Naive thymus-derived CD4-positive, alpha-beta T cell (primary cell): Measurements from ENCODE around the gene NDUFS2. TPM values are rescaled to one million over a fixed set of nuclear protein-coding genes. Genes with fewer than 3 reads are reported as not detected.

Source experiments
- ATAC-seq: fragments of 150-1000 bp; cut with Tn5 transposase; 2 replicates; pipeline ENCODE4 v1.10.0; 2021; ENCODE audit warnings: mild to moderate bottlenecking, moderate library complexity
- CTCF ChIA-PET: fragments of 350-600 bp; sonication (Branson Sonifier 250); formaldehyde crosslinking; loops from one replicate; lab custom pipeline; 2021; ENCODE audit warnings: antibody characterized with exemption; lab: Charles Lee
- POLR2A ChIA-PET: fragments of 350-600 bp; sonication (Branson Sonifier 250); formaldehyde crosslinking; loops from one replicate; lab custom pipeline; 2021; ENCODE audit warnings: antibody characterized with exemption, inconsistent platforms; lab: Charles Lee
- DNase-seq, 9 donors: peaks; one replicate each; pipeline versions ENCODE4 v3.0.0 to v3.0.0-alpha.2; 2020 to 2022; ENCODE audit warnings: mixed read lengths in 1 of 9
- H3K27ac ChIP-seq: one replicate; pipeline ENCODE4 v1.7.0; 2013; ENCODE audit warnings: mild to moderate bottlenecking, low read depth, low read length, moderate library complexity
- H3K27me3 ChIP-seq, 2 donors: one replicate each; pipeline ENCODE4 v1.7.0; 2013; ENCODE audit warnings: low read length in 2 of 2, mild to moderate bottlenecking in 2 of 2, moderate library complexity in 2 of 2; ENCODE audit not compliant: control insufficient read depth in 2 of 2, insufficient read depth in 2 of 2
- H3K36me3 ChIP-seq, 3 experiments: 1 replicate in 2 of 3; 2 replicates in 1 of 3; pipeline ENCODE4 v1.7.0; 2013; ENCODE audit warnings: low read length in 3 of 3, mild to moderate bottlenecking in 3 of 3, moderate library complexity in 1 of 3; ENCODE audit not compliant: insufficient read depth in 3 of 3, control insufficient read depth in 2 of 3
- H3K4me1 ChIP-seq, 2 donors: one replicate each; pipeline ENCODE4 v1.7.0; 2013; ENCODE audit warnings: low read length in 2 of 2, mild to moderate bottlenecking in 2 of 2, moderate library complexity in 1 of 2; ENCODE audit not compliant: control insufficient read depth in 2 of 2, insufficient read depth in 2 of 2
- H3K4me3 ChIP-seq: 2 replicates; pipeline ENCODE4 v1.7.0; 2013; ENCODE audit warnings: mild to moderate bottlenecking, low read length
- H3K9me3 ChIP-seq, 3 experiments: 1 replicate in 2 of 3; 2 replicates in 1 of 3; pipeline ENCODE4 v1.7.0; 2013; ENCODE audit warnings: low read length in 3 of 3; ENCODE audit not compliant: control insufficient read depth in 2 of 3
- H3K27ac Mint-ChIP-seq, 9 donors: one replicate each; pipeline ENCODE4 v1.8.0; 2020 to 2022; ENCODE audit warnings: mixed read lengths in 9 of 9, mild to moderate bottlenecking in 8 of 9, moderate library complexity in 5 of 9, inconsistent platforms in 2 of 9
- H3K27me3 Mint-ChIP-seq, 5 donors: one replicate each; pipeline ENCODE4 v1.8.0; 2021 to 2022; ENCODE audit warnings: mixed read lengths in 5 of 5, mild to moderate bottlenecking in 1 of 5
- H3K36me3 Mint-ChIP-seq, 5 donors: one replicate each; pipeline ENCODE4 v1.8.0; 2020 to 2022; ENCODE audit warnings: mixed read lengths in 5 of 5, mild to moderate bottlenecking in 3 of 5, inconsistent platforms in 1 of 5
- H3K4me1 Mint-ChIP-seq, 7 donors: one replicate each; pipeline ENCODE4 v1.8.0; 2020 to 2022; ENCODE audit warnings: mixed read lengths in 7 of 7, mild to moderate bottlenecking in 3 of 7, inconsistent platforms in 1 of 7
- H3K4me3 Mint-ChIP-seq, 10 donors: one replicate each; pipeline ENCODE4 v1.8.0; 2020 to 2022; ENCODE audit warnings: mild to moderate bottlenecking in 10 of 10, mixed read lengths in 10 of 10, moderate library complexity in 6 of 10, inconsistent platforms in 2 of 10
- H3K9me3 Mint-ChIP-seq, 11 donors: one replicate each; pipeline ENCODE4 v1.8.0; 2020 to 2022; ENCODE audit warnings: mixed read lengths in 11 of 11, mild to moderate bottlenecking in 4 of 11, inconsistent platforms in 1 of 11, moderate library complexity in 1 of 11
- intact Hi-C, 2 donors: fragments of 100-400 bp; cut with micrococcal nuclease; formaldehyde crosslinking; loops; one replicate each; pipeline ENCODE4 v1.15.1; 2023
- polyA plus RNA-seq, 2 donors: library from polyadenylated mRNA; unstranded; fragments of 300-500 nt; fragmentation: Illumina TruSeq; gene quantifications; one replicate each; pipeline ENCODE4 v1.2.3, GENCODE V29; 2021
- total RNA-seq, 6 experiments: library from RNA in 5 of 6; stranded (reverse) in 5 of 6; gene quantifications; 1 replicate in 5 of 6; 2 replicates in 1 of 6; pipeline ENCODE4 v1.2.3 and lab custom pipeline; 2021 to 2026

NDUFS2 gene
- total and polyA plus RNA-seq, 7 experiments from 2014 or later: 64.1 to 131 (median 94.6) TPM

DNA sequence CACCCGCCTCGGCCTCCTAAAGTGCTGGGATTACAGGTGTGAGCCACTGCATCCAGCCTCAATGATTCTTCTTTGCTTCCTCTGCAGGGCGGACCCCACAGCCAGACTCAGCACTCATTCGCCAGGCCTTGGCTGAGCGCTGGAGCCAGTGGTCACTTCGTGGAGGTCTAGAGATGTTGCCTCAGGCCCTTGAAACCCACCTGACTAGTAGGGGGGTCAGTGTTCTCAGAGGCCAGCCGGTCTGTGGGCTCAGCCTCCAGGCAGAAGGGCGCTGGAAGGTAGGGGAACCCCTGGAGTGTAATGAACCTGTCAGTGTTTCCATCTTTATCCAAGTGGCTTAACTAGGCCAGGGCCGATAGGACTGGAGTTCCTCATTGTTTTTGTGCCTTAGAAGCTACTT, 33.3 kb upstream of the NDUFS2 start:
- peaks cover 10 to 13% of the 10 kb centered on the region in 2 donors for H3K4me1 ChIP-seq
- H3K27ac Mint-ChIP-seq: peak overlapping the region in 1 of 9 donors; percentile 71
- H3K4me3 ChIP-seq: no peak overlapping the region
- peaks cover 0 to 58% (median 31%) of the 10 kb centered on the region in 3 experiments for H3K36me3 ChIP-seq
- peaks cover 9 to 35% (median 14%) of the 10 kb centered on the region in 5 donors for H3K36me3 Mint-ChIP-seq
- intact Hi-C loops: loop anchor here in 1 of 2 donors (5.0 kb wide), 1 partner anchor 218 kb away; no protein-coding TSS in a partner anchor
- no peaks in the 10 kb centered on the region for H3K27me3 Mint-ChIP-seq
- DNase-seq (no peak), ATAC-seq (no peak)
- H3K27ac ChIP-seq: no peak overlapping the region
- no peaks in the 10 kb centered on the region for H3K9me3 ChIP-seq
- ChIA-PET CTCF (interaction anchor here (0.6 to 1.8 kb wide), 2 partner anchors 23 to 213 kb away, joined by 3 to 5 read pairs; no protein-coding TSS in a partner anchor), POLR2A (interaction anchor here (0.7 to 6.5 kb wide), 5 partner anchors 12 to 50 kb away, joined by 3 to 81 read pairs (median 3); partner anchors contain the start of gene ADAMTS4)
- H3K4me1 Mint-ChIP-seq: peaks cover 28 to 69% (median 51%) of the 10 kb centered on the region in 7 donors
- peak overlapping the region in 5 of 10 donors; percentile 13 to 94 (median 32) for H3K4me3 Mint-ChIP-seq
- H3K27me3 ChIP-seq: no peaks in the 10 kb centered on the region
- no peaks in the 10 kb centered on the region for H3K9me3 Mint-ChIP-seq

DNA sequence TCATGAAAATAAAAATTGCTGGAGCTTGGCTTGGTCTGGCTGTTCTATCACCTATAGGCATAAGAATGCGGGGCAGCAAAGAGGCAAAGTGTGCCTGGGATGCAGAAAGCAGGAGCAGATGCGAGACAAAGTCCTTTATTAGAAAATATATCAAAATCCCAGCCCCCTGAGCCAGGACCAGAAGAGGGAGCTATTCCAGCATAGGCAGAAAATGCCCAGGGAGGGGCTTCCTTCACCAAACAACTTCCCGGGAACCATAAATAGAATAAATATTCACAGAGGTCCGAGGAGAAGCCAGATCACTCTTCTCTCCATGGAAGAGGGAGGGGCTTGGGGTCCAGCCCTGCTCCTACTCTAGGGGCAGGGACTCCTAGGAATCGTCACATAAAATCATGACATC, 31.0 kb upstream of the NDUFS2 start:
- DNase-seq: no peak
- ChIA-PET CTCF (interaction anchor here (0.9 to 2.0 kb wide), 3 partner anchors 21 to 60 kb away, joined by 3 to 6 read pairs (median 3); partner anchors contain the start of gene TOMM40L), POLR2A (interaction anchor here (0.9 to 2.0 kb wide), 13 partner anchors 9 to 125 kb away, joined by 3 to 16 read pairs (median 3); partner anchors contain the start of genes NDUFS2 and USF1)
- Mint-ChIP-seq H3K9me3 (no peaks in the 10 kb centered on the region), H3K4me1 (peaks cover 38 to 67% (median 54%) of the 10 kb centered on the region in 7 donors), H3K36me3 (peaks cover 13 to 44% (median 20%) of the 10 kb centered on the region in 5 donors), H3K27ac (peak overlapping the region in 4 of 9 donors; percentile 39 to 74 (median 54)), H3K27me3 (no peaks in the 10 kb centered on the region), H3K4me3 (peak overlapping the region in 1 of 10 donors; percentile 29)
- no peak overlapping the region for H3K27ac ChIP-seq
- H3K36me3 ChIP-seq: peaks cover 0 to 66% (median 31%) of the 10 kb centered on the region in 3 experiments
- peaks cover 14 to 16% of the 10 kb centered on the region in 2 donors for H3K4me1 ChIP-seq
- no peak for ATAC-seq
- intact Hi-C loops: no loop called here
- H3K4me3 ChIP-seq: no peak overlapping the region
- no peaks in the 10 kb centered on the region for H3K27me3 ChIP-seq
- H3K9me3 ChIP-seq: no peaks in the 10 kb centered on the region

DNA sequence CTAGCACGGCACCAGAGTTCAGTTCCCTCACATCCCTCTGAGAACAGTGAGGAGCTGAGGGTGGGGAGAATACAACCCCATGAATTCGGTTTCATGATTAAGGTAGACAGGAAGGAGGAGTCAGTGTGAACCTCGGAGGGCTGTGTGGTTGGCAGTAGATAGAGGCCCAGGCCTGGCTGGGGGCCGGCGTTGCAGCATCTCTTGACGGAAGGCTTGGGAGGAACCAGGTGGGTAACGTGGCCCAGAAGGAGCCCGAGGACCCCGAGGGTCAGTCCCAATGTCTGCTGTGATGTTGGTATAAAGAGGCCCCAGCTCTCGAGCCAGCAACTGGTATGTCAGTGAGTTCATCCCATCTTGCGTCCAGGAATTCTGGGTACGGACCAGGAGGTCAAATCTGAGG, 30.5 kb upstream of the NDUFS2 start:
- ChIA-PET CTCF (interaction anchor here (1.1 kb wide), 1 partner anchor 59 kb away, joined by 3 read pairs; no protein-coding TSS in a partner anchor), POLR2A (interaction anchor here (0.9 to 2.0 kb wide), 6 partner anchors 9 to 19 kb away, joined by 3 to 16 read pairs (median 4); no protein-coding TSS in a partner anchor)
- intact Hi-C loops: no loop called here
- no peak overlapping the region for H3K4me3 ChIP-seq
- peaks cover 0 to 66% (median 31%) of the 10 kb centered on the region in 3 experiments for H3K36me3 ChIP-seq
- H3K4me1 Mint-ChIP-seq: peaks cover 41 to 68% (median 56%) of the 10 kb centered on the region in 7 donors
- H3K9me3 ChIP-seq: no peaks in the 10 kb centered on the region
- H3K9me3 Mint-ChIP-seq: no peaks in the 10 kb centered on the region
- H3K27ac ChIP-seq: no peak overlapping the region
- H3K4me3 Mint-ChIP-seq: no peak overlapping the region
- no peaks in the 10 kb centered on the region for H3K27me3 Mint-ChIP-seq
- no peak for ATAC-seq
- no peaks in the 10 kb centered on the region for H3K27me3 ChIP-seq
- peaks cover 18% of the 10 kb centered on the region in 2 donors for H3K4me1 ChIP-seq
- peaks cover 13 to 44% (median 20%) of the 10 kb centered on the region in 5 donors for H3K36me3 Mint-ChIP-seq
- H3K27ac Mint-ChIP-seq: peak overlapping the region in 3 of 9 donors; percentile 33 to 72 (median 67)
- DNase-seq: no peak

DNA sequence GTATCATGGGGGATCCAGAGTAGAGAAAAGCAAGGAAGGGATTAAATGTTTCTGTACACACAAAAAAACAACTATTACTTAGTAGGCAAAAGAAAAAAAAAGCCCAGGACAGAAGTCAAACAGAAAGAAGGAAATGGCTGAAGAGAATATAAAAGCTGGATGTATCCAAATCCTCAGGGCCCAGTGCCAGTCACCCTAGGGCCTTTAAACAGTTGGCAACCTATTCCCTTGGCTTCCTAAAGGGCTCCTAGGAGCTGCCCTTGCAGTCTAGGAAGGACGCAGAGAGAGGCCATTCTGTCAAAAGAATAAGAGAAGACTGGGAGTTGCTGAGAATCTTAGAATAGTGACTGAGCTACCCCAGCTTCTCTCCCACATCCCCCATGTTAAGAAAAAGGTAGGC, 29.8 kb upstream of the NDUFS2 start:
- CTCF ChIA-PET: interaction anchor here (0.6 to 1.3 kb wide), 2 partner anchors 54 to 110 kb away, joined by 3 read pairs; no protein-coding TSS in a partner anchor
- peaks cover 38 to 68% (median 53%) of the 10 kb centered on the region in 7 donors for H3K4me1 Mint-ChIP-seq
- H3K9me3 ChIP-seq: no peaks in the 10 kb centered on the region
- peaks cover 13 to 44% (median 20%) of the 10 kb centered on the region in 5 donors for H3K36me3 Mint-ChIP-seq
- POLR2A ChIA-PET: interaction anchor here (0.7 to 1.4 kb wide), 5 partner anchors 11 to 210 kb away, joined by 3 to 5 read pairs (median 4); partner anchors contain the start of gene UFC1
- peak overlapping the region in 2 of 10 donors; percentile 45 to 59 for H3K4me3 Mint-ChIP-seq
- ATAC-seq (no peak), DNase-seq (no peak)
- H3K36me3 ChIP-seq: peaks cover 0 to 71% (median 31%) of the 10 kb centered on the region in 3 experiments
- no peaks in the 10 kb centered on the region for H3K27me3 ChIP-seq
- no peaks in the 10 kb centered on the region for H3K27me3 Mint-ChIP-seq
- no peak overlapping the region for H3K4me3 ChIP-seq
- peaks cover 11 to 13% of the 10 kb centered on the region in 2 donors for H3K4me1 ChIP-seq
- intact Hi-C loops: no loop called here
- H3K9me3 Mint-ChIP-seq: no peaks in the 10 kb centered on the region
- no peak overlapping the region for H3K27ac ChIP-seq
- peak overlapping the region in 6 of 9 donors; percentile 31 to 77 (median 62) for H3K27ac Mint-ChIP-seq

DNA sequence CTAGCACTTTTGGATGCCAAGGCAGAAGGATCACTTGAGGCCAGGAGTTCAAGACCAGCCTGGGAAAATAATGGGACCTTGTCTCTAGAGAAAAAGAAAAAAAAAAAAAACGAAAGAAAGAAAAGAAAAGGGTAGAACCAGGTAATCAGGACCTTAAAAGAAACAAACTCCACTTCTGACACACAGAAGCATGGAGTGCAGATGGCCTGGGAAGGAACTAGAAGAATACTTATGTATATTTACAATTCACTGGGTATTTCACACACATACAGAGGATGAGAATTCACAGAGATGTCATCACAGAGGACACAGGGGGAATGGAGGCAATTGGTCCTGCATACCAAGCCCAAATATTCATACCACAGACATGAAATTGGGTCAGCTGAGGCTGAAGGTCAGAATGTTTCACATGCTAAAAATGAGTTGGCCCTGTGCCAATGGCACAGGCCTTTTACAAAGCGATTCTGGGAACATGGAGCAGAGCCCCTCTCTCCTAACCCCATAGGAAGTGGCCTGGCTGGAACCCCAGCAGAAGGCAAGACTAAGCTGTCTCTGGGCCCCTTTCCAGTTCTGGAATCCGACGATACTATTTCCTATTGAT, 29.3 kb upstream of the NDUFS2 start:
- Histone ChIP-seq H3K27ac (no peak overlapping the region), H3K36me3 (peaks cover 0 to 72% (median 31%) of the 10 kb centered on the region in 3 experiments), H3K27me3 (no peaks in the 10 kb centered on the region), H3K4me1 (peaks cover 16 to 17% of the 10 kb centered on the region in 2 donors), H3K4me3 (no peak overlapping the region), H3K9me3 (no peaks in the 10 kb centered on the region)
- H3K36me3 Mint-ChIP-seq: peaks cover 13 to 44% (median 20%) of the 10 kb centered on the region in 5 donors
- H3K27me3 Mint-ChIP-seq: no peaks in the 10 kb centered on the region
- peak overlapping the region in 3 of 10 donors; percentile 7 to 53 (median 48) for H3K4me3 Mint-ChIP-seq
- DNase-seq: no peak
- peaks cover 36 to 70% (median 56%) of the 10 kb centered on the region in 7 donors for H3K4me1 Mint-ChIP-seq
- POLR2A ChIA-PET: interaction anchor here (0.7 to 1.4 kb wide), 4 partner anchors 11 to 209 kb away, joined by 3 to 5 read pairs (median 4); partner anchors contain the start of gene UFC1
- intact Hi-C loops: no loop called here
- CTCF ChIA-PET: interaction anchor here (0.6 to 1.3 kb wide), 2 partner anchors 54 to 110 kb away, joined by 3 read pairs; no protein-coding TSS in a partner anchor
- no peak for ATAC-seq
- H3K9me3 Mint-ChIP-seq: no peaks in the 10 kb centered on the region
- H3K27ac Mint-ChIP-seq: peak overlapping the region in 5 of 9 donors; percentile 26 to 72 (median 62)

DNA sequence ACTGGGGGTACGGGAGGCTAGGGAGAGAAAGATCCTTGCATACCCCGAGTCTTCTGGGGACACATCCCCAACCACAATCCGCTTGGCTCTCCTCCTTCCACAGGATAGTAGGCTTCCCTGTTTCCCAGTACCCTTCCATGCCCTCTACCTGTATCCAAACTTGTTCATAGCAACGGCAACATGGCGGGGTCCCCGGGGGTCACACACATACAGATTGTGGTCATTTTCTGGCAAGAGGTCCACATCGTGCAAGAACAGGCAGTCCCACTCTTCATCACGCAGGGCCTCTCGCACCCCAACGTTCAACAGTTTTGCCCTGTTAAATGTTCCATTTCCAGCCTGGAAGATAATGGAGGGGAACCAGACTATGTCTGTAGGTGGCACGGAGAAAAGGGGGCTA, 28.5 kb upstream of the NDUFS2 start:
- Histone ChIP-seq H3K36me3 (peaks cover 0 to 72% (median 31%) of the 10 kb centered on the region in 3 experiments), H3K27ac (no peak overlapping the region), H3K4me3 (no peak overlapping the region), H3K4me1 (peaks cover 19 to 21% of the 10 kb centered on the region in 2 donors), H3K27me3 (no peaks in the 10 kb centered on the region), H3K9me3 (no peaks in the 10 kb centered on the region)
- Mint-ChIP-seq H3K4me3 (peak overlapping the region in 2 of 10 donors; percentile 20 to 48), H3K36me3 (peaks cover 13 to 44% (median 20%) of the 10 kb centered on the region in 5 donors), H3K9me3 (no peaks in the 10 kb centered on the region), H3K27me3 (no peaks in the 10 kb centered on the region), H3K4me1 (peaks cover 36 to 70% (median 55%) of the 10 kb centered on the region in 7 donors), H3K27ac (peak overlapping the region in 1 of 9 donors; percentile 41)
- ATAC-seq (no peak), DNase-seq (no peak)
- intact Hi-C loops: no loop called here
- POLR2A ChIA-PET: no interaction called here
- CTCF ChIA-PET: no interaction called here
